Measurements from ENCODE around the gene PECR. TPM values are rescaled to one million over a fixed set of nuclear protein-coding genes. Genes with fewer than 3 reads are reported as not detected.

Gene PECR
- total RNA-seq, 2 donors from 2014 or later: 2.0 to 6.0 TPM

GRCh38 chr2:216119146-216119545 lies 37.5 kb upstream of the PECR start:
- H3K9me3 ChIP-seq: no peaks in the 10 kb centered on the region
- TF ChIP-seq CTCF (IDR thresholded peaks at IDR 0.05): no peak
- H3K4me3 ChIP-seq: no peak overlapping the region
- peaks cover 70% of the 10 kb centered on the region for H3K36me3 ChIP-seq
- no peak for DNase-seq (ENCODE audit: low spot score)
- peaks cover 0 to 15% of the 10 kb centered on the region in 2 donors for H3K4me1 ChIP-seq
- H3K27ac ChIP-seq: no peak overlapping the region
- H3K27me3 ChIP-seq: no peaks in the 10 kb centered on the region

- H3K36me3 ChIP-seq: peaks cover 70% of the 10 kb centered on the region
- H3K4me1 ChIP-seq: peaks cover 0 to 17% of the 10 kb centered on the region in 2 donors
Measured at GRCh38 chr2:216118474-216118873, 36.9 kb upstream of the PECR start.

GRCh38 chr2:216117561-216118340 lies 36.1 kb upstream of the PECR start:
- Histone ChIP-seq H3K9me3 (no peaks in the 10 kb centered on the region), H3K27ac (no peak overlapping the region), H3K4me1 (peaks cover 0 to 21% of the 10 kb centered on the region in 2 donors), H3K36me3 (peaks cover 74% of the 10 kb centered on the region), H3K4me3 (no peak overlapping the region), H3K27me3 (no peaks in the 10 kb centered on the region)
- no peak for DNase-seq (ENCODE audit: low spot score)
- TF ChIP-seq CTCF (IDR thresholded peaks at IDR 0.05): no peak

More at GRCh38 chr2:216118474-216118873, 36.9 kb upstream of the PECR start:
- no peaks in the 10 kb centered on the region for H3K27me3 ChIP-seq
- DNase-seq (ENCODE audit: low spot score): no peak
- no peak overlapping the region for H3K27ac ChIP-seq
- no peak for TF ChIP-seq CTCF (IDR thresholded peaks at IDR 0.05)
- H3K4me3 ChIP-seq: no peak overlapping the region
- no peaks in the 10 kb centered on the region for H3K9me3 ChIP-seq

- H3K4me3 ChIP-seq: no peak overlapping the region
- peaks cover 0 to 31% of the 10 kb centered on the region in 2 donors for H3K4me1 ChIP-seq
- no peaks in the 10 kb centered on the region for H3K27me3 ChIP-seq
- peaks cover 69% of the 10 kb centered on the region for H3K36me3 ChIP-seq
- no peaks in the 10 kb centered on the region for H3K9me3 ChIP-seq
- no peak for TF ChIP-seq CTCF (IDR thresholded peaks at IDR 0.05)
- H3K27ac ChIP-seq: no peak overlapping the region
- no peak for DNase-seq (ENCODE audit: low spot score)
Measured at GRCh38 chr2:216116418-216116817, 34.8 kb upstream of the PECR start.

- Histone ChIP-seq H3K4me1 (peaks cover 0 to 46% of the 10 kb centered on the region in 2 donors), H3K4me3 (peak overlapping the region; percentile 52 to 54), H3K27ac (peak overlapping the region; percentile 84 to 87), H3K36me3 (peaks cover 64% of the 10 kb centered on the region), H3K27me3 (no peaks in the 10 kb centered on the region), H3K9me3 (no peaks in the 10 kb centered on the region)
- TF ChIP-seq CTCF (IDR thresholded peaks at IDR 0.05): peak; percentile 75 to 90
- peak; percentile 98 for DNase-seq (ENCODE audit: low spot score)
Measured at GRCh38 chr2:216114714-216115531, 33.3 kb upstream of the PECR start.

All from right atrium auricular region (tissue), 2 donors.